NK-92 (cell line): Measurements from ENCODE around the gene IQGAP2.
A peak's percentile ranks its signal among the peaks of the same experiment; 100 is the strongest.

ENCODE experiments used
- DNase-seq: peaks from one replicate; lab custom pipeline; 2025; ENCODE audit not compliant: unreplicated experiment; lab: John Stamatoyannopoulos, UW

IQGAP2 gene

GRCh38 chr5:76384705-76385104, 18.4 kb upstream of the IQGAP2 start:
- DNase-seq = no peak

GRCh38 chr5:76385540-76385939, 17.5 kb upstream of the IQGAP2 start:
- DNase-seq = no peak

- no peak for DNase-seq
Measured at GRCh38 chr5:76386360-76386759, 16.7 kb upstream of the IQGAP2 start.

GRCh38 chr5:76388236-76388635, 14.8 kb upstream of the IQGAP2 start:
- DNase-seq = no peak

- DNase-seq = no peak
Measured at GRCh38 chr5:76388791-76389512, 14.1 kb upstream of the IQGAP2 start.

GRCh38 chr5:76389513-76390154, 13.5 kb upstream of the IQGAP2 start:
- DNase-seq = no peak

- no peak for DNase-seq
Measured at GRCh38 chr5:76391014-76391413, 12.1 kb upstream of the IQGAP2 start.

- DNase-seq = no peak
Measured at GRCh38 chr5:76393035-76393680, 9.9 kb upstream of the IQGAP2 start.

- DNase-seq = no peak
Measured at GRCh38 chr5:76397200-76397599, 5.9 kb upstream of the IQGAP2 start.

GRCh38 chr5:76399268-76399667, 3.8 kb upstream of the IQGAP2 start:
- DNase-seq = no peak

GRCh38 chr5:76400466-76400865, 2.6 kb upstream of the IQGAP2 start:
- DNase-seq = no peak

GRCh38 chr5:76401801-76402250, 1.3 kb upstream of the IQGAP2 start:
- DNase-seq = no peak

- DNase-seq = peak; percentile 50
Measured at GRCh38 chr5:76402251-76402885, 717 bp upstream of the IQGAP2 start.

- no peak for DNase-seq
Measured at GRCh38 chr5:76403766-76404222, 709 bp downstream of the IQGAP2 start.

- DNase-seq = no peak
Measured at GRCh38 chr5:76404223-76405211, 1.4 kb downstream of the IQGAP2 start.

GRCh38 chr5:76406014-76406413, 2.9 kb downstream of the IQGAP2 start:
- DNase-seq = no peak

- no peak for DNase-seq
Measured at GRCh38 chr5:76406673-76407072, 3.6 kb downstream of the IQGAP2 start.

GRCh38 chr5:76408104-76408654, 5.1 kb downstream of the IQGAP2 start:
- DNase-seq = no peak

- DNase-seq = no peak
Measured at GRCh38 chr5:76412511-76412910, 9.4 kb downstream of the IQGAP2 start.

GRCh38 chr5:76413746-76414145, 10.7 kb downstream of the IQGAP2 start:
- DNase-seq = no peak
